Lower lobe of right lung (tissue), 2 donors: ENCODE data around the gene GMDS. TPM values are rescaled to one million over a fixed set of nuclear protein-coding genes. Genes with fewer than 3 reads are reported as not detected.

Experiments used
- ATAC-seq, 2 donors: fragments of 200-7000 bp; cut with Tn5 transposase; one replicate each; pipeline ENCODE4 v1.9.1; 2020 to 2022; ENCODE audit warnings: mild to moderate bottlenecking in 2 of 2, moderate library complexity in 2 of 2
- DNase-seq: peaks from one replicate; pipeline ENCODE4 v3.0.0-alpha.2; 2020
- H3K27ac ChIP-seq: fragments of 200-600 bp; one replicate; pipeline ENCODE4 v1.8.0; 2022
- H3K27me3 ChIP-seq: fragments of 200-600 bp; one replicate; pipeline ENCODE4 v1.8.0; 2022; ENCODE audit warnings: low read depth
- H3K36me3 ChIP-seq: fragments of 200-600 bp; one replicate; pipeline ENCODE4 v1.8.0; 2022; ENCODE audit warnings: mild to moderate bottlenecking
- H3K4me1 ChIP-seq: fragments of 200-600 bp; one replicate; pipeline ENCODE4 v1.8.0; 2022
- H3K4me3 ChIP-seq: fragments of 200-600 bp; one replicate; pipeline ENCODE4 v1.8.0; 2022; ENCODE audit warnings: mild to moderate bottlenecking
- H3K9me3 ChIP-seq: fragments of 200-600 bp; one replicate; pipeline ENCODE4 v1.8.0; 2022
- intact Hi-C: fragments of 100-400 bp; cut with DNase I; formaldehyde crosslinking; loops from one replicate; pipeline ENCODE4 v1.11.0; 2022
- total RNA-seq: library from RNA; stranded (reverse); fragmentation: NEBNext Ultra II Directional; extraction: Animal tissue kit (Norgen Biotek cat#: 25700); gene quantifications from one replicate; pipeline ENCODE4 v1.2.1, GENCODE V29; 2021
- TF ChIP-seq, protein P1 (sequence below): fragments of 200-600 bp; IDR thresholded peaks from one replicate; pipeline ENCODE4 v1.8.0; 2022; ENCODE audit warnings: antibody characterized with exemption, mild to moderate bottlenecking
- donor health status: DM: no; HTN: yes; CAD: no; lungs with severe emphysema.

GMDS gene
- total RNA-seq, 1 donor from 2014 or later, result 12.7 TPM

DNA sequence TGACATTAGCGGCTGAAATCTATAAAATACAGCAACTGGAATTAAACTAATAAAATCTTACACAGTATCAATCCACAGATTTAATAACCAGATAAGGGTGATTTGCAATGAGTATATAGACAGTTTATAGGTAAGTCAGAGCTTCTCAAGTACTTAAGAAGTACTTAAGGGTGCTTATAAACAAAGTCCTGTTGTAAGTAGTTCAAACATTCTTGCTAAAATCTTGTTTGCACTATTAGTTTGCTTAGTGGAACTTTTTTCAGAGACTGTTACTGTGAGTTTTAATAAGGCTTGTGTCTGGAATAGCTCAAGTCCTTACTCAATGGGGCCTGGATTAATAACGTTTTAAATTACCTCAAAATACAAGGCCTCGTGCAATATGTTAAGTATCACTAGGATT lies 240.5 kb downstream of the GMDS start:
- no peaks in the 10 kb centered on the region for H3K36me3 ChIP-seq
- ATAC-seq, result peak; percentile 34 to 69
- no peak overlapping the region for H3K27ac ChIP-seq
- TF ChIP-seq, protein P1, sequence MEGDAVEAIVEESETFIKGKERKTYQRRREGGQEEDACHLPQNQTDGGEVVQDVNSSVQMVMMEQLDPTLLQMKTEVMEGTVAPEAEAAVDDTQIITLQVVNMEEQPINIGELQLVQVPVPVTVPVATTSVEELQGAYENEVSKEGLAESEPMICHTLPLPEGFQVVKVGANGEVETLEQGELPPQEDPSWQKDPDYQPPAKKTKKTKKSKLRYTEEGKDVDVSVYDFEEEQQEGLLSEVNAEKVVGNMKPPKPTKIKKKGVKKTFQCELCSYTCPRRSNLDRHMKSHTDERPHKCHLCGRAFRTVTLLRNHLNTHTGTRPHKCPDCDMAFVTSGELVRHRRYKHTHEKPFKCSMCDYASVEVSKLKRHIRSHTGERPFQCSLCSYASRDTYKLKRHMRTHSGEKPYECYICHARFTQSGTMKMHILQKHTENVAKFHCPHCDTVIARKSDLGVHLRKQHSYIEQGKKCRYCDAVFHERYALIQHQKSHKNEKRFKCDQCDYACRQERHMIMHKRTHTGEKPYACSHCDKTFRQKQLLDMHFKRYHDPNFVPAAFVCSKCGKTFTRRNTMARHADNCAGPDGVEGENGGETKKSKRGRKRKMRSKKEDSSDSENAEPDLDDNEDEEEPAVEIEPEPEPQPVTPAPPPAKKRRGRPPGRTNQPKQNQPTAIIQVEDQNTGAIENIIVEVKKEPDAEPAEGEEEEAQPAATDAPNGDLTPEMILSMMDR, result no peak
- H3K27me3 ChIP-seq, result no peaks in the 10 kb centered on the region
- no peaks in the 10 kb centered on the region for H3K9me3 ChIP-seq
- no peak for DNase-seq
- no peak overlapping the region for H3K4me3 ChIP-seq
- intact Hi-C loops, result no loop called here
- H3K4me1 ChIP-seq, result no peaks in the 10 kb centered on the region

DNA sequence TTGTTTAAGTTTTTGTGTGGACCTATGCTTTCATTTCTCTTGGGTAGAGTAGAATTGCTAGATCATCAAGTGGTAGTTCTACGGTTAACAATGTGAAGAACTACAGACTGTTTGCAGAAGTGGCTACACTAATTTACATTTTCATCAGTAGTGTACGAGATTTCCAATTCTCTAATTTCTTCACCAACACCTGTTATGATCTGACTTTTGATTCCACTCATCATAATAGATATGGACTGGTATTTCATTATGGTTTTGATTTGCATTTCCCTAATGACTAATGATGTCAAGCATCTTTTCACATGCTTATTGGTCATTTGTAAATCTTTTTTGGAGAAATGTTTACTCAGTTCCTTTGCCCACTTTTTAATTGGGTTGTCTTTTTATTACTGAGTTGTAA lies 244.4 kb downstream of the GMDS start:
- no peaks in the 10 kb centered on the region for H3K4me1 ChIP-seq
- H3K9me3 ChIP-seq, result no peaks in the 10 kb centered on the region
- no peak overlapping the region for H3K4me3 ChIP-seq
- TF ChIP-seq, protein P1, result no peak
- H3K27ac ChIP-seq, result no peak overlapping the region
- H3K27me3 ChIP-seq, result no peaks in the 10 kb centered on the region
- DNase-seq, result no peak
- H3K36me3 ChIP-seq, result no peaks in the 10 kb centered on the region
- no peak for ATAC-seq
- intact Hi-C loops, result no loop called here

DNA sequence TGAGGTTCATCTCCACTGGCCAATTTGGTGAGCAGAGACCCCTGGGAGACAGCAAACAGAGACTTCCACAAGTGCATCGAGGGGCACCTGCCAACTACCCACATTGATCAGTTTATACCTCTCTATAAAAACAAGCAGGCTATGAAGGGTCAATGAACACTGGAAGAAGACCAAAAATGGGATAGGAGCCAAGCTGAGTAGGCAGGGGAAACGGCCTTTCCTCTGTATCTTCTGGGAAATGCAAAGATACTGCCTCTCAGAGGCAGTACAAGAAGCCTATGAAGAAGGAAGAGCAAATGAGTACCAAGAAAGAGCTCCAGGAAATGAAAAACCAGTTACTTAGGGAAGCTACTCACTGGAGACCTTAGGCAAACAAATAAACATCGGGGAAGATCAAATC lies 247.7 kb downstream of the GMDS start:
- TF ChIP-seq, protein P1, result no peak
- Histone ChIP-seq H3K9me3 (no peaks in the 10 kb centered on the region), H3K27me3 (no peaks in the 10 kb centered on the region), H3K27ac (no peak overlapping the region), H3K36me3 (no peaks in the 10 kb centered on the region), H3K4me1 (no peaks in the 10 kb centered on the region), H3K4me3 (no peak overlapping the region)
- DNase-seq (no peak), ATAC-seq (no peak)
- intact Hi-C loops, result no loop called here

DNA sequence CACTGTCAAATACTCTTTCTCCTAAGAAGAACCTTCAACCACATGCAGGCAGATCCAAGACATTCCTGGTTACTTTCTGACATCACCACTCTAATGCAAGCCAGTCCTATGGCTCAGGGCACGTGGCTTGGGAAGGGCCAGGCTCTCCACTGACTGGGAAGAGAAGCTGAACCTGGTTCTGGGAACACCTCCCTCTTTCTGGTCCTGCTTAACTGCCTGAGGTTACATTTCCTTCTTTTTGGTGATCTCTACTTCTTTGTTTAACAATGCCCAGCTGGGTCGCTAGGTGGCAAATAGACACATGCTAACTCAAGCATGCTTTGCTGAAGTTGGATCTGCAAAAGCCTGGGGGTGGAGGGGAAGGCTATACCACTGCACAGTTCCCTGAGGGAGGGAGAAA lies 249.8 kb downstream of the GMDS start:
- H3K4me1 ChIP-seq, result no peaks in the 10 kb centered on the region
- H3K27me3 ChIP-seq, result no peaks in the 10 kb centered on the region
- H3K4me3 ChIP-seq, result no peak overlapping the region
- no peak for DNase-seq
- TF ChIP-seq, protein P1, result no peak
- no peaks in the 10 kb centered on the region for H3K36me3 ChIP-seq
- intact Hi-C loops, result no loop called here
- no peaks in the 10 kb centered on the region for H3K9me3 ChIP-seq
- no peak for ATAC-seq
- no peak overlapping the region for H3K27ac ChIP-seq

DNA sequence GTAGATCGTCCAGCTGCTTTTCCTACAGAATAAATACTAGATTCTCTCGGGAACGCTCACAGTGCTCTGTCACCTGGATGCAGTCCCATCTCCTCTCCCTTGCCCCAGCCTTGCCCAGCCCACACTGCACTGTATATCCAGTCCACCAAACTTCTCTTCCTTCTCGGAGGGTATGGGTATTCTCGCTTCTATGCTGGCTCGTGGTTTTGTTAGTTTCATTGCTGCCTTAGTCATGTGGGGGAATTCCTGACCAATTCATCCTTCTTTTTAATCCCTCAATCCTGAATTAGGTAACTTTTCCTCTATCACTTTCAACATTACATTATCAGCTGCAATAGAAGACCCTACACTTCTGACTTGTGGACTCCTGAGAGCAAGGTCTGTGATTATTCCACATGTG lies 252.4 kb downstream of the GMDS start:
- no peak overlapping the region for H3K4me3 ChIP-seq
- TF ChIP-seq, protein P1, result no peak
- H3K9me3 ChIP-seq, result no peaks in the 10 kb centered on the region
- ATAC-seq (no peak), DNase-seq (no peak)
- H3K36me3 ChIP-seq, result no peaks in the 10 kb centered on the region
- H3K4me1 ChIP-seq, result no peaks in the 10 kb centered on the region
- no peaks in the 10 kb centered on the region for H3K27me3 ChIP-seq
- intact Hi-C loops, result no loop called here
- no peak overlapping the region for H3K27ac ChIP-seq

DNA sequence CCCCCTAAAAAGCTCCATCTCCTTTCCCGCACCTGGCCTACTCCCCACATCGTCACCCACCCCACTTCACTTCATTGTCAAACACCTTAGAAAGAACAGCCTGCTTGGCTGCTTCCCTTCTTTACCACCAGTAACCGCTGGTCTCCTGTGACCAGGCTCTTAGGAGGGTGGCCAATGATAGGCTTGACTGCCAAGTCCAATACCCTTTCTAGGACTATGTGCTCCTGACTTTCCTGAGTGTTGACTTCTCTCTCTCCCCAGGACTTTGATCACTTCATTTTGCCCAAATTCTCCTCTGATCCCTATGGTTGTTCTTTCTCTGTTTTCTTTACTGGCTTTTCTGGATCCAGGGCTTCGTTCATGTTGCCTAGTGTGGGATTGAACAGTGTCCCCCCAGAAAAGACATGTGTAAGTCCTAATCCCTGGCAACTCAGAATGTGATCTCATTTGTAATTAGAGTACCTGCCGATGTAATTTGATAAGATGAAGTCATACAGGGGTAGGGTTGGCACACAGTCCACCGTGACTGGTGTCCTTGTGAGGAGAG lies 254.0 kb downstream of the GMDS start:
- no peak overlapping the region for H3K27ac ChIP-seq
- intact Hi-C loops, result no loop called here
- no peak for DNase-seq
- TF ChIP-seq, protein P1, result no peak
- H3K27me3 ChIP-seq, result no peaks in the 10 kb centered on the region
- ATAC-seq, result no peak
- H3K36me3 ChIP-seq, result no peaks in the 10 kb centered on the region
- H3K4me3 ChIP-seq, result no peak overlapping the region
- H3K9me3 ChIP-seq, result no peaks in the 10 kb centered on the region
- no peaks in the 10 kb centered on the region for H3K4me1 ChIP-seq
